OCI-LY7 (cell line): ENCODE results near the gene POLD2. TPM values are rescaled to one million over a fixed set of nuclear protein-coding genes. Genes with fewer than 3 reads are reported as not detected.

Source experiments
- BruUV-seq: library from RNA; stranded (reverse); fragments of 400-500 nt; replicated peaks from 2 replicates; lab custom pipeline; 2021; lab: Mats Ljungman, UMichigan
- CTCF ChIA-PET: fragments of 300-600 bp; sonication (Branson Sonifier 250); formaldehyde crosslinking; loops from one replicate; lab custom pipeline; 2022; ENCODE audit warnings: antibody characterized with exemption; ENCODE audit not compliant: unreplicated experiment; lab: Charles Lee
- POLR2A ChIA-PET: fragments of 300-600 bp; sonication (Branson Sonifier 250); formaldehyde crosslinking; loops from one replicate; lab custom pipeline; 2022; ENCODE audit warnings: antibody characterized with exemption; lab: Charles Lee
- DNase-seq: peaks from one replicate; pipeline ENCODE4 v3.0.0-alpha.2; 2015; ENCODE audit warnings: low spot score
- H2AFZ ChIP-seq: fragments of 200-600 bp; sonication (generic), shearing (Covaris generic); 2 replicates; pipeline ENCODE4 v1.6.1; 2014; ENCODE audit warnings: mild to moderate bottlenecking, antibody characterized with exemption, low read length, moderate library complexity
- H3K27ac ChIP-seq: fragments of 200-600 bp; sonication (generic); 2 replicates; pipeline ENCODE4 v1.5.1; 2014; ENCODE audit warnings: mixed run types, low read depth, mild to moderate bottlenecking, moderate library complexity, low read length, inconsistent platforms; ENCODE audit not compliant: poor library complexity, severe bottlenecking
- H3K36me3 ChIP-seq: fragments of 200-600 bp; sonication (generic); 2 replicates; pipeline ENCODE4 v1.6.1; 2014; ENCODE audit warnings: mild to moderate bottlenecking, antibody characterized with exemption, low read length, moderate library complexity, mixed read lengths; ENCODE audit not compliant: insufficient read depth
- H3K4me1 ChIP-seq: fragments of 200-600 bp; sonication (generic); 2 replicates; pipeline ENCODE4 v1.5.1; 2014; ENCODE audit warnings: mild to moderate bottlenecking, low read length; ENCODE audit not compliant: insufficient read depth, poor library complexity, severe bottlenecking
- H3K4me2 ChIP-seq: fragments of 200-600 bp; sonication (generic); 2 replicates; pipeline ENCODE4 v1.6.1; 2014; ENCODE audit warnings: mild to moderate bottlenecking, low read length
- H3K4me3 ChIP-seq: fragments of 200-600 bp; sonication (generic); 2 replicates; pipeline ENCODE4 v1.5.1; 2014; ENCODE audit warnings: mild to moderate bottlenecking, low read depth, low read length; ENCODE audit not compliant: poor library complexity, severe bottlenecking
- H3K79me2 ChIP-seq: fragments of 200-600 bp; sonication (generic); 2 replicates; pipeline ENCODE4 v1.6.1; 2016; ENCODE audit warnings: low read depth, mild to moderate bottlenecking, low read length, moderate library complexity, mixed read lengths; ENCODE audit not compliant: insufficient read depth
- H3K9me2 ChIP-seq: fragments of 200-600 bp; sonication (generic); 2 replicates; pipeline ENCODE4 v1.6.1; 2016; ENCODE audit warnings: mild to moderate bottlenecking, low read length, mixed read lengths; ENCODE audit not compliant: insufficient read depth
- H3K9me3 ChIP-seq: fragments of 200-600 bp; sonication (generic); 2 replicates; pipeline ENCODE4 v1.6.1; 2014; ENCODE audit warnings: mild to moderate bottlenecking, mixed run types, low read length, mixed read lengths
- H4K20me1 ChIP-seq: fragments of 200-600 bp; sonication (generic); 2 replicates; pipeline ENCODE4 v1.6.1; 2014; ENCODE audit warnings: mild to moderate bottlenecking, antibody characterized with exemption, low read length, moderate library complexity, mixed read lengths; ENCODE audit not compliant: insufficient read depth
- EZH2phosphoT487 ChIP-seq: fragments of 200-600 bp; sonication (generic); IDR thresholded peaks from 2 replicates; pipeline ENCODE4 v1.6.1; 2018; ENCODE audit warnings: low read depth, borderline replicate concordance, mild to moderate bottlenecking, mixed run types, antibody characterized with exemption, low read length, moderate library complexity, mixed read lengths
- intact Hi-C: fragments of 100-400 bp; cut with micrococcal nuclease; formaldehyde crosslinking; loops from one replicate; pipeline ENCODE4 v1.10.0; 2022; ENCODE audit not compliant: unreplicated experiment
- total RNA-seq, 2 experiments: library from RNA; depleted of rRNA in 1 of 2; stranded (reverse); fragments of >200 nt in 1 of 2; shearing (Covaris generic) in 1 of 2; gene quantifications; 2 replicates each; pipeline ENCODE4 v1.2.3, GENCODE V29; 2014 to 2022
- TF ChIP-seq, protein P1 (sequence below): fragments of 200-600 bp; sonication (generic); conservative IDR thresholded peaks from 2 replicates; pipeline ENCODE4 v1.5.1; 2014; ENCODE audit warnings: mild to moderate bottlenecking, antibody characterized with exemption, low read length, moderate library complexity, mixed read lengths

Gene POLD2
- total RNA-seq, 2 experiments from 2014 or later = 230 to 261 TPM

- no peak overlapping the region for H3K4me3 ChIP-seq
- intact Hi-C loops = no loop called here
- no peak overlapping the region for H3K4me2 ChIP-seq
- no TSS peak for BruUV-seq
- H3K36me3 ChIP-seq = no peaks in the 10 kb centered on the region
- POLR2A ChIA-PET = no interaction called here
- H3K9me3 ChIP-seq = no peaks in the 10 kb centered on the region
- H3K4me1 ChIP-seq = no peaks in the 10 kb centered on the region
- TF ChIP-seq, protein P1, sequence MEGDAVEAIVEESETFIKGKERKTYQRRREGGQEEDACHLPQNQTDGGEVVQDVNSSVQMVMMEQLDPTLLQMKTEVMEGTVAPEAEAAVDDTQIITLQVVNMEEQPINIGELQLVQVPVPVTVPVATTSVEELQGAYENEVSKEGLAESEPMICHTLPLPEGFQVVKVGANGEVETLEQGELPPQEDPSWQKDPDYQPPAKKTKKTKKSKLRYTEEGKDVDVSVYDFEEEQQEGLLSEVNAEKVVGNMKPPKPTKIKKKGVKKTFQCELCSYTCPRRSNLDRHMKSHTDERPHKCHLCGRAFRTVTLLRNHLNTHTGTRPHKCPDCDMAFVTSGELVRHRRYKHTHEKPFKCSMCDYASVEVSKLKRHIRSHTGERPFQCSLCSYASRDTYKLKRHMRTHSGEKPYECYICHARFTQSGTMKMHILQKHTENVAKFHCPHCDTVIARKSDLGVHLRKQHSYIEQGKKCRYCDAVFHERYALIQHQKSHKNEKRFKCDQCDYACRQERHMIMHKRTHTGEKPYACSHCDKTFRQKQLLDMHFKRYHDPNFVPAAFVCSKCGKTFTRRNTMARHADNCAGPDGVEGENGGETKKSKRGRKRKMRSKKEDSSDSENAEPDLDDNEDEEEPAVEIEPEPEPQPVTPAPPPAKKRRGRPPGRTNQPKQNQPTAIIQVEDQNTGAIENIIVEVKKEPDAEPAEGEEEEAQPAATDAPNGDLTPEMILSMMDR = no peak
- TF ChIP-seq EZH2phosphoT487 = no peak
- no peak overlapping the region for H3K27ac ChIP-seq
- no peak overlapping the region for H2AFZ ChIP-seq
- H3K79me2 ChIP-seq = no peaks in the 10 kb centered on the region
- no peaks in the 10 kb centered on the region for H4K20me1 ChIP-seq
- no peaks in the 10 kb centered on the region for H3K9me2 ChIP-seq
- CTCF ChIA-PET = no interaction called here
- no peak for DNase-seq
Measured at GRCh38 chr7:44153948-44154335, 30.6 kb upstream of the POLD2 start.

- H3K27ac ChIP-seq = no peak overlapping the region
- H3K79me2 ChIP-seq = no peaks in the 10 kb centered on the region
- TF ChIP-seq EZH2phosphoT487 = no peak
- TF ChIP-seq, protein P1 = no peak
- CTCF ChIA-PET = no interaction called here
- BruUV-seq = no TSS peak
- no peak for DNase-seq
- H3K4me1 ChIP-seq = no peaks in the 10 kb centered on the region
- POLR2A ChIA-PET = no interaction called here
- no peaks in the 10 kb centered on the region for H3K9me3 ChIP-seq
- no peak overlapping the region for H2AFZ ChIP-seq
- H4K20me1 ChIP-seq = no peaks in the 10 kb centered on the region
- H3K36me3 ChIP-seq = no peaks in the 10 kb centered on the region
- no peak overlapping the region for H3K4me3 ChIP-seq
- no peak overlapping the region for H3K4me2 ChIP-seq
- intact Hi-C loops = no loop called here
- H3K9me2 ChIP-seq = no peaks in the 10 kb centered on the region
Measured at GRCh38 chr7:44152971-44153947, 29.9 kb upstream of the POLD2 start.

GRCh38 chr7:44151956-44152355 is 28.6 kb upstream of the POLD2 start:
- no peak for DNase-seq
- Histone ChIP-seq H3K4me1 (no peaks in the 10 kb centered on the region), H4K20me1 (no peaks in the 10 kb centered on the region), H3K9me2 (no peaks in the 10 kb centered on the region), H3K27ac (no peak overlapping the region), H3K9me3 (no peaks in the 10 kb centered on the region), H3K4me2 (no peak overlapping the region), H3K4me3 (no peak overlapping the region), H3K79me2 (no peaks in the 10 kb centered on the region), H3K36me3 (no peaks in the 10 kb centered on the region), H2AFZ (no peak overlapping the region)
- TF ChIP-seq EZH2phosphoT487 = no peak
- TF ChIP-seq, protein P1 = no peak
- BruUV-seq = no TSS peak
- POLR2A ChIA-PET = no interaction called here
- intact Hi-C loops = no loop called here
- CTCF ChIA-PET = no interaction called here
